Urinary bladder (tissue), 4 donors: ENCODE data around the gene PLEKHJ1. TPM values are rescaled to one million over a fixed set of nuclear protein-coding genes. Genes with fewer than 3 reads are reported as not detected.

ENCODE experiments used
- DNase-seq: peaks from one replicate; pipeline ENCODE4 v3.0.0-alpha.2; 2015; ENCODE audit errors: extremely low spot score
- H3K27ac ChIP-seq: one replicate; pipeline ENCODE4 v1.5.1; 2013; ENCODE audit warnings: low read depth, mild to moderate bottlenecking, moderate library complexity
- H3K36me3 ChIP-seq: one replicate; pipeline ENCODE4 v1.6.1; 2013; ENCODE audit warnings: mild to moderate bottlenecking, moderate library complexity; ENCODE audit not compliant: insufficient read depth
- H3K4me1 ChIP-seq: one replicate; pipeline ENCODE4 v1.6.1; 2013; ENCODE audit warnings: mild to moderate bottlenecking, moderate library complexity; ENCODE audit not compliant: insufficient read depth
- H3K4me3 ChIP-seq: one replicate; pipeline ENCODE4 v1.5.1; 2013; ENCODE audit warnings: low read depth, low read length
- WGBS: extraction: QIAGEN DNeasy Blood & Tissue Kit; methylation state at CpG from one replicate; pipeline ENCODE4 v1.1.7; 2013; 5-methylcytosine and 5-hydroxymethylcytosine counted together
- polyA plus RNA-seq: library from polyadenylated mRNA; stranded (reverse); fragments of 200-250 nt; gene quantifications from one replicate; pipeline ENCODE4 v1.2.3, GENCODE V29; 2013
- total RNA-seq: library from RNA; depleted of rRNA; stranded (reverse); fragments of >200 nt; gene quantifications from one replicate; pipeline ENCODE4 v1.2.3, GENCODE V29; 2014
- donor health status: healthy with polysubstance abuse.
- donor health status: healthy.

PLEKHJ1 gene
- total and polyA plus RNA-seq, 2 donors, result 30.6 to 60.9 TPM

- no peak overlapping the region for H3K27ac ChIP-seq
- 80% methylated on average over 20 of the region's 20 CpGs for WGBS
- no peak overlapping the region for H3K4me3 ChIP-seq
- peaks cover 7% of the 10 kb centered on the region for H3K36me3 ChIP-seq
- no peak for DNase-seq
- no peaks in the 10 kb centered on the region for H3K4me1 ChIP-seq
Observed at GRCh38 chr19:2221918-2222317, 14.2 kb downstream of the PLEKHJ1 start.

- no peaks in the 10 kb centered on the region for H3K4me1 ChIP-seq
- no peak overlapping the region for H3K27ac ChIP-seq
- no peak overlapping the region for H3K4me3 ChIP-seq
- WGBS, result 85% methylated on average over 20 of the region's 20 CpGs
- peaks cover 7% of the 10 kb centered on the region for H3K36me3 ChIP-seq
- no peak for DNase-seq
Observed at GRCh38 chr19:2221250-2221831, 14.8 kb downstream of the PLEKHJ1 start.

GRCh38 chr19:2219726-2220125 is 16.4 kb downstream of the PLEKHJ1 start:
- 96% methylated on average over 21 of the region's 21 CpGs for WGBS
- Histone ChIP-seq H3K27ac (no peak overlapping the region), H3K36me3 (peaks cover 9% of the 10 kb centered on the region), H3K4me1 (no peaks in the 10 kb centered on the region), H3K4me3 (no peak overlapping the region)
- DNase-seq, result no peak

GRCh38 chr19:2217591-2217990 is 18.5 kb downstream of the PLEKHJ1 start:
- no peak for DNase-seq
- Histone ChIP-seq H3K36me3 (peaks cover 15% of the 10 kb centered on the region), H3K4me3 (no peak overlapping the region), H3K4me1 (no peaks in the 10 kb centered on the region), H3K27ac (no peak overlapping the region)
- 97% methylated on average over 22 of the region's 22 CpGs for WGBS

GRCh38 chr19:2216361-2217225 is 19.5 kb downstream of the PLEKHJ1 start:
- 95% methylated on average over 43 of the region's 43 CpGs for WGBS
- Histone ChIP-seq H3K4me3 (no peak overlapping the region), H3K36me3 (peaks cover 18% of the 10 kb centered on the region), H3K27ac (no peak overlapping the region), H3K4me1 (no peaks in the 10 kb centered on the region)
- DNase-seq, result no peak

- Histone ChIP-seq H3K4me3 (no peak overlapping the region), H3K4me1 (no peaks in the 10 kb centered on the region), H3K36me3 (peaks cover 18% of the 10 kb centered on the region), H3K27ac (no peak overlapping the region)
- WGBS, result 78% methylated on average over 31 of the region's 31 CpGs
- DNase-seq, result no peak
Observed at GRCh38 chr19:2215281-2215751, 20.8 kb downstream of the PLEKHJ1 start.

GRCh38 chr19:2214251-2214650 is 21.9 kb downstream of the PLEKHJ1 start:
- Histone ChIP-seq H3K4me3 (no peak overlapping the region), H3K4me1 (no peaks in the 10 kb centered on the region), H3K27ac (no peak overlapping the region), H3K36me3 (peaks cover 18% of the 10 kb centered on the region)
- no peak for DNase-seq
- 88% methylated on average over 17 of the region's 17 CpGs for WGBS

- H3K36me3 ChIP-seq, result peaks cover 18% of the 10 kb centered on the region
- H3K4me1 ChIP-seq, result no peaks in the 10 kb centered on the region
- H3K4me3 ChIP-seq, result no peak overlapping the region
- H3K27ac ChIP-seq, result no peak overlapping the region
- no peak for DNase-seq
- WGBS, result 83% methylated on average over 26 of the region's 26 CpGs
Observed at GRCh38 chr19:2213799-2214198, 22.3 kb downstream of the PLEKHJ1 start.

GRCh38 chr19:2212861-2213711 is 23.0 kb downstream of the PLEKHJ1 start:
- 92% methylated on average over 21 of the region's 21 CpGs for WGBS

GRCh38 chr19:2210987-2211740 is 25.0 kb downstream of the PLEKHJ1 start:
- Histone ChIP-seq H3K36me3 (peaks cover 11% of the 10 kb centered on the region), H3K4me3 (no peak overlapping the region), H3K4me1 (no peaks in the 10 kb centered on the region), H3K27ac (no peak overlapping the region)
- WGBS, result 96% methylated on average over 33 of the region's 33 CpGs
- no peak for DNase-seq

More at GRCh38 chr19:2212861-2213711, 23.0 kb downstream of the PLEKHJ1 start:
- H3K36me3 ChIP-seq, result peaks cover 18% of the 10 kb centered on the region
- no peak overlapping the region for H3K27ac ChIP-seq
- no peak for DNase-seq
- no peak overlapping the region for H3K4me3 ChIP-seq
- no peaks in the 10 kb centered on the region for H3K4me1 ChIP-seq

- WGBS, result 93% methylated on average over 21 of the region's 21 CpGs
- H3K27ac ChIP-seq, result no peak overlapping the region
- no peaks in the 10 kb centered on the region for H3K4me1 ChIP-seq
- H3K36me3 ChIP-seq, result peaks cover 10% of the 10 kb centered on the region
- DNase-seq, result no peak
- H3K4me3 ChIP-seq, result no peak overlapping the region
Observed at GRCh38 chr19:2210206-2210605, 25.9 kb downstream of the PLEKHJ1 start.

- 93% methylated on average over 17 of the region's 17 CpGs for WGBS
- H3K4me1 ChIP-seq, result no peaks in the 10 kb centered on the region
- no peak overlapping the region for H3K27ac ChIP-seq
- no peak overlapping the region for H3K4me3 ChIP-seq
- no peak for DNase-seq
- peaks cover 6% of the 10 kb centered on the region for H3K36me3 ChIP-seq
Observed at GRCh38 chr19:2209408-2209807, 26.7 kb downstream of the PLEKHJ1 start.

- Histone ChIP-seq H3K4me3 (no peak overlapping the region), H3K4me1 (no peaks in the 10 kb centered on the region), H3K27ac (peak overlapping the region; percentile 12), H3K36me3 (peaks cover 4% of the 10 kb centered on the region)
- DNase-seq, result no peak
- WGBS, result 72% methylated on average over 10 of the region's 10 CpGs
Observed at GRCh38 chr19:2208975-2209374, 27.2 kb downstream of the PLEKHJ1 start.
